Stomach (tissue), 9 donors: ENCODE measurements around the gene KLHL3. TPM values are rescaled to one million over a fixed set of nuclear protein-coding genes. Genes with fewer than 3 reads are reported as not detected.
"Not testable (repeated sequence)": the region's sequence is repeated elsewhere in the genome, so short reads cannot be mapped to it uniquely, and the experiment has no call there.

Experiments used
- DNase-seq, 2 donors: peaks; one replicate each; pipeline versions ENCODE4 v3.0.0 to v3.0.0-alpha.2; 2013 to 2019
- H3K27ac ChIP-seq, 5 donors: fragments of 200-600 bp in 4 of 5; sonication (generic) in 4 of 5; one replicate each; pipeline ENCODE4 v1.5.1; 2013 to 2019; ENCODE audit warnings: mild to moderate bottlenecking in 1 of 5, moderate library complexity in 1 of 5
- H3K27me3 ChIP-seq, 3 donors: fragments of 200-600 bp; sonication (generic); one replicate each; pipeline ENCODE4 v1.5.1; 2017 to 2019; ENCODE audit warnings: mixed run types in 1 of 3
- H3K36me3 ChIP-seq, 4 donors: fragments of 200-600 bp; sonication (generic); 1 replicate in 3 of 4; 2 replicates in 1 of 4; pipeline ENCODE4 v1.5.1; 2016 to 2019
- H3K4me1 ChIP-seq, 4 donors: fragments of 200-600 bp; sonication (generic); one replicate each; pipeline ENCODE4 v1.5.1; 2016 to 2019
- H3K4me3 ChIP-seq, 4 donors: fragments of 200-600 bp; sonication (generic) in 3 of 4; one replicate each; pipeline ENCODE4 v1.5.1; 2016 to 2019; ENCODE audit warnings: mild to moderate bottlenecking in 1 of 4
- H3K9me3 ChIP-seq, 4 donors: fragments of 200-600 bp; sonication (generic); one replicate each; pipeline ENCODE4 v1.5.1; 2016 to 2019
- CTCF ChIP-seq, 7 experiments: fragments of 450-650 bp in 4 of 7; fragments of 200-600 bp in 3 of 7; sonication (generic) in 3 of 7; IDR thresholded peaks; one replicate each; pipeline ENCODE4 v1.5.1; 2016 to 2019; ENCODE audit warnings: antibody characterized with exemption in 7 of 7, control low read depth in 2 of 7, mild to moderate bottlenecking in 1 of 7
- EP300 ChIP-seq: sonication (generic); formaldehyde crosslinking; IDR thresholded peaks from one replicate; pipeline ENCODE4 v1.6.1; 2017; ENCODE audit warnings: antibody characterized with exemption
- POLR2A ChIP-seq, 4 donors: fragments of 450-650 bp; IDR thresholded peaks; one replicate each; pipeline ENCODE4 v1.6.1; 2016; ENCODE audit warnings: antibody characterized with exemption in 4 of 4, control low read depth in 2 of 4, mild to moderate bottlenecking in 1 of 4, moderate library complexity in 1 of 4
- POLR2AphosphoS5 ChIP-seq, 3 donors: sonication (generic); formaldehyde crosslinking; IDR thresholded peaks; one replicate each; pipeline ENCODE4 v1.6.1; 2016; ENCODE audit warnings: antibody characterized with exemption in 3 of 3
- WGBS, 5 donors: extraction: QIAGEN DNeasy Blood & Tissue Kit in 3 of 5; methylation state at CpG; one replicate each; pipeline versions ENCODE4 v1.1.5 to v1.1.7; 2013 to 2018; 5-methylcytosine and 5-hydroxymethylcytosine counted together
- intact Hi-C: fragments of 100-400 bp; cut with DNase I; formaldehyde crosslinking; loops from one replicate; pipeline ENCODE4 v1.15.1; 2023; ENCODE audit warnings: low total_unique reads
- polyA plus RNA-seq, 3 donors: library from polyadenylated mRNA; stranded (reverse); fragments of 200-250 nt; gene quantifications; one replicate each; pipeline ENCODE4 v1.2.3, GENCODE V29; 2013
- total RNA-seq, 5 donors: library from RNA; depleted of rRNA; stranded (reverse); fragments of >200 nt; gene quantifications; one replicate each; pipeline versions ENCODE4 v1.1.0 to v1.2.3, GENCODE V29; 2014 to 2016
- donor health status: healthy with polysubstance abuse.
- donor health status: Bipolar disorder and iron deficiency.
- donor health status: healthy.

The KLHL3 gene
- total and polyA plus RNA-seq, 8 donors: 0.50 to 20.4 (median 10.3) TPM

- no peak for TF ChIP-seq EP300
- TF ChIP-seq POLR2AphosphoS5 (IDR thresholded peaks at IDR 0.05): no peak
- peak in 5 of 7 experiments; percentile 49 to 71 (median 65) for TF ChIP-seq CTCF (IDR thresholded peaks at IDR 0.05)
- no peak for TF ChIP-seq POLR2A (IDR thresholded peaks at IDR 0.05)
- intact Hi-C loops: loop anchor here (10.0 kb wide), 1 partner anchor 356 kb away; the partner anchor contains the start of gene NME5
- 38 to 53% (median 47%) methylated on average over 2 of the region's 2 CpGs for WGBS, 5 donors
Measured at GRCh38 chr5:137778772-137779564, 43.1 kb upstream of the KLHL3 start.

GRCh38 chr5:137767937-137768336, 32.0 kb upstream of the KLHL3 start:
- 90 to 98% (median 94%) methylated on average over 5 of the region's 5 CpGs for WGBS, 5 donors
- H3K36me3 ChIP-seq, DNase-seq, H3K4me1 ChIP-seq, H3K27ac ChIP-seq, H3K27me3 ChIP-seq, H3K4me3 ChIP-seq, intact Hi-C loops: not testable (repeated sequence)
- H3K9me3 ChIP-seq: peaks cover 9 to 15% (median 13%) of the 10 kb centered on the region in 4 donors

More at GRCh38 chr5:137778772-137779564, 43.1 kb upstream of the KLHL3 start:
- no peak overlapping the region for H3K27ac ChIP-seq
- peak in 1 of 2 donors; percentile 67 for DNase-seq
- no peaks in the 10 kb centered on the region for H3K27me3 ChIP-seq
- H3K36me3 ChIP-seq: no peaks in the 10 kb centered on the region
- H3K4me3 ChIP-seq: no peak overlapping the region
- no peaks in the 10 kb centered on the region for H3K9me3 ChIP-seq
- H3K4me1 ChIP-seq: no peaks in the 10 kb centered on the region

GRCh38 chr5:137761566-137761965, 25.7 kb upstream of the KLHL3 start:
- Histone ChIP-seq H3K27me3 (no peaks in the 10 kb centered on the region), H3K4me1 (no peaks in the 10 kb centered on the region), H3K9me3 (no peaks in the 10 kb centered on the region), H3K36me3 (no peaks in the 10 kb centered on the region), H3K4me3 (no peak overlapping the region), H3K27ac (no peak overlapping the region)
- DNase-seq: no peak
- intact Hi-C loops: no loop called here
- 71 to 82% (median 77%) methylated on average over 3 of the region's 3 CpGs for WGBS, 5 donors
- no peak for TF ChIP-seq EP300
- no peak for TF ChIP-seq CTCF (IDR thresholded peaks at IDR 0.05)
- TF ChIP-seq POLR2AphosphoS5 (IDR thresholded peaks at IDR 0.05): no peak
- TF ChIP-seq POLR2A (IDR thresholded peaks at IDR 0.05): no peak

- no peaks in the 10 kb centered on the region for H3K36me3 ChIP-seq
- intact Hi-C loops: no loop called here
- H3K4me1 ChIP-seq: no peaks in the 10 kb centered on the region
- no peak overlapping the region for H3K27ac ChIP-seq
- TF ChIP-seq EP300 (no peak), POLR2A (IDR thresholded peaks at IDR 0.05) (no peak), CTCF (IDR thresholded peaks at IDR 0.05) (no peak), POLR2AphosphoS5 (IDR thresholded peaks at IDR 0.05) (no peak)
- no peak for DNase-seq
- H3K27me3 ChIP-seq: no peaks in the 10 kb centered on the region
- no peaks in the 10 kb centered on the region for H3K9me3 ChIP-seq
- no peak overlapping the region for H3K4me3 ChIP-seq
- 71 to 76% (median 74%) methylated on average over 7 of the region's 7 CpGs for WGBS, 5 donors
Measured at GRCh38 chr5:137760719-137761516, 25.0 kb upstream of the KLHL3 start.
